GM18868 (cell line): ENCODE results near the gene USH2A.
A peak's percentile ranks its signal among the peaks of the same experiment; 100 is the strongest.

Source experiments
- ATAC-seq: cut with Tn5 transposase; IDR thresholded peaks from one replicate; pipeline ENCODE4 v1.9.1; 2021; ENCODE audit warnings: mild to moderate bottlenecking, moderate library complexity; ENCODE audit not compliant: unreplicated experiment

Gene USH2A

GRCh38 chr1:216290074-216290473 is 133.2 kb downstream of the USH2A start:
- no peak for ATAC-seq

- no peak for ATAC-seq
These were observed 138.2 kb downstream of the USH2A start for GRCh38 chr1:216285052-216285451.

GRCh38 chr1:216281757-216282156 is 141.5 kb downstream of the USH2A start:
- ATAC-seq = no peak

- ATAC-seq = no peak
These were observed 153.0 kb downstream of the USH2A start for GRCh38 chr1:216270086-216270773.

GRCh38 chr1:216261631-216262030 is 161.6 kb downstream of the USH2A start:
- ATAC-seq = no peak

GRCh38 chr1:216258856-216259255 is 164.4 kb downstream of the USH2A start:
- ATAC-seq = no peak

- no peak for ATAC-seq
These were observed 164.9 kb downstream of the USH2A start for GRCh38 chr1:216258386-216258785.

- ATAC-seq = no peak
These were observed 172.4 kb downstream of the USH2A start for GRCh38 chr1:216250861-216251260.

GRCh38 chr1:216248628-216249027 is 174.6 kb downstream of the USH2A start:
- no peak for ATAC-seq

GRCh38 chr1:216247937-216248336 is 175.3 kb downstream of the USH2A start:
- ATAC-seq = no peak

- ATAC-seq = no peak
These were observed 176.6 kb downstream of the USH2A start for GRCh38 chr1:216246577-216247203.

- ATAC-seq = no peak
These were observed 184.4 kb downstream of the USH2A start for GRCh38 chr1:216238844-216239243.

GRCh38 chr1:216237927-216238542 is 185.2 kb downstream of the USH2A start:
- no peak for ATAC-seq

GRCh38 chr1:216224233-216224632 is 199.0 kb downstream of the USH2A start:
- ATAC-seq = no peak

GRCh38 chr1:216223486-216223885 is 199.8 kb downstream of the USH2A start:
- ATAC-seq = no peak

- no peak for ATAC-seq
These were observed 201.0 kb downstream of the USH2A start for GRCh38 chr1:216222288-216222687.

- peak; percentile 99 for ATAC-seq
These were observed 202.0 kb downstream of the USH2A start for GRCh38 chr1:216221260-216221700.

- ATAC-seq = no peak
These were observed 206.9 kb downstream of the USH2A start for GRCh38 chr1:216216305-216216704.

GRCh38 chr1:216215169-216215568 is 208.1 kb downstream of the USH2A start:
- ATAC-seq = no peak

GRCh38 chr1:216212826-216213225 is 210.4 kb downstream of the USH2A start:
- ATAC-seq = no peak

- ATAC-seq = no peak
These were observed 213.2 kb downstream of the USH2A start for GRCh38 chr1:216210081-216210480.

GRCh38 chr1:216209125-216209524 is 214.1 kb downstream of the USH2A start:
- ATAC-seq = peak; percentile 38
